HL-60 (cell line): ENCODE measurements around the gene KDM3A.
A peak's percentile ranks its signal among the peaks of the same experiment; 100 is the strongest.

Source experiments
- DNase-seq, 2 experiments: peaks; one replicate each; pipeline ENCODE4 v3.0.0-alpha.2; 2010 to 2020; ENCODE audit warnings: low read depth in 1 of 2, low spot score in 1 of 2
- H3K27ac ChIP-seq: fragments of 250-450 bp; sonication (Bioruptor Pico); replicated peaks from 2 replicates; pipeline ENCODE4 v1.5.1; 2020; ENCODE audit warnings: mild to moderate bottlenecking, moderate library complexity
- H3K27me3 ChIP-seq: fragments of 250-450 bp; sonication (Bioruptor Pico); 2 replicates; pipeline ENCODE4 v1.5.1; 2021; ENCODE audit warnings: mild to moderate bottlenecking, moderate library complexity; ENCODE audit not compliant: insufficient read depth, poor library complexity, severe bottlenecking
- H3K4me3 ChIP-seq: replicated peaks from 2 replicates; pipeline ENCODE4 v1.5.1; 2011; ENCODE audit warnings: mild to moderate bottlenecking, control low read depth, low read length; ENCODE audit not compliant: insufficient read depth
- CTCF ChIP-seq: IDR thresholded peaks from one replicate; pipeline ENCODE4 v1.5.1; 2011; ENCODE audit warnings: low read length, control low read depth, inconsistent platforms; ENCODE audit not compliant: insufficient read depth
- GABPA ChIP-seq: IDR thresholded peaks from 2 replicates; pipeline ENCODE4 v1.6.1; 2012; ENCODE audit warnings: low read depth
- POLR2AphosphoS5 ChIP-seq: IDR thresholded peaks from 2 replicates; pipeline ENCODE4 v1.6.1; 2012; ENCODE audit warnings: low read depth
- REST ChIP-seq: IDR thresholded peaks from 2 replicates; pipeline ENCODE4 v1.6.1; 2012; ENCODE audit warnings: low read depth; ENCODE audit not compliant: insufficient replicate concordance
- SPI1 ChIP-seq: IDR thresholded peaks from 2 replicates; pipeline ENCODE4 v1.6.1; 2012; ENCODE audit warnings: low read depth, mild to moderate bottlenecking, borderline replicate concordance
- long read RNA-seq: library from polyadenylated mRNA; unstranded; transcript quantifications from one replicate; pipeline ENCODE4 v2.0.0, GENCODE V29; 2020

Gene KDM3A
- long read RNA-seq, full-length matches to known transcripts, result 47 of 126 reads
- long read RNA-seq, partial matches to known transcripts, result 67 of 126 reads
- long read RNA-seq, other reads (novel, unspliced or antisense), result 12 of 126 reads

GRCh38 chr2:86440631-86441391, at the start of gene KDM3A:
Gene KDM3A (plus strand): TSS chr2:86441371. CDS start chr2:86442048, 677 bp downstream.
- DNase-seq, result peak; percentile 99 to 100
- H3K27me3 ChIP-seq, result no peaks in the 10 kb centered on the region
- peak; percentile 37; the same call in 1 of the 2 replicates for TF ChIP-seq GABPA
- peak; percentile 51 for TF ChIP-seq POLR2AphosphoS5
- no peak for TF ChIP-seq REST
- peak within 1 kb of the TSS; percentile 58 for H3K4me3 ChIP-seq
- H3K27ac ChIP-seq, result peak within 1 kb of the TSS; percentile 98

GRCh38 chr2:86392873-86393518, 48.2 kb upstream of the KDM3A start:
- H3K27ac ChIP-seq, result no peak overlapping the region
- no peak for DNase-seq
- no peaks in the 10 kb centered on the region for H3K27me3 ChIP-seq
- H3K4me3 ChIP-seq, result no peak overlapping the region
- no peak for TF ChIP-seq POLR2AphosphoS5

- no peak for DNase-seq
- no peaks in the 10 kb centered on the region for H3K27me3 ChIP-seq
- no peak for TF ChIP-seq CTCF
- TF ChIP-seq REST, result no peak
- no peak for TF ChIP-seq GABPA
- TF ChIP-seq POLR2AphosphoS5, result no peak
- no peak for TF ChIP-seq SPI1
- H3K4me3 ChIP-seq, result no peak overlapping the region
- no peak overlapping the region for H3K27ac ChIP-seq
Measured at GRCh38 chr2:86393521-86394491, 47.4 kb upstream of the KDM3A start.

- no peak for TF ChIP-seq GABPA
- no peak for TF ChIP-seq POLR2AphosphoS5
- TF ChIP-seq CTCF, result peak; percentile 52
- no peak for TF ChIP-seq SPI1
- no peak for TF ChIP-seq REST
- peak in 1 of 2 experiments; percentile 75 for DNase-seq
- Histone ChIP-seq H3K27ac (no peak overlapping the region), H3K4me3 (no peak overlapping the region), H3K27me3 (no peaks in the 10 kb centered on the region)
Measured at GRCh38 chr2:86396291-86396785, 44.8 kb upstream of the KDM3A start.
